Measurements from ENCODE around the gene PARP14.
"Not testable (repeated sequence)": the region's sequence is repeated elsewhere in the genome, so short reads cannot be mapped to it uniquely, and the experiment has no call there.

The PARP14 gene

GRCh38 chr3:122727294-122727693 lies 46.7 kb downstream of the PARP14 start:
- DNase-seq = peak in 2 of 3 donors; percentile 50 to 61

- DNase-seq = no peak
Measured at GRCh38 chr3:122727766-122728165, 47.1 kb downstream of the PARP14 start.

- DNase-seq = no peak
Measured at GRCh38 chr3:122728186-122728585, 47.5 kb downstream of the PARP14 start.

- no peak for DNase-seq
Measured at GRCh38 chr3:122728756-122729514, 48.3 kb downstream of the PARP14 start.

- DNase-seq = no peak
Measured at GRCh38 chr3:122730240-122730639, 49.6 kb downstream of the PARP14 start.

GRCh38 chr3:122732682-122733525 lies 52.3 kb downstream of the PARP14 start:
- not testable (repeated sequence) for DNase-seq

- no peak for DNase-seq
Measured at GRCh38 chr3:122739172-122739571, 58.5 kb downstream of the PARP14 start.

- no peak for DNase-seq
Measured at GRCh38 chr3:122742234-122742633, 61.6 kb downstream of the PARP14 start.

GRCh38 chr3:122743581-122744120 lies 63.0 kb downstream of the PARP14 start:
- no peak for DNase-seq

GRCh38 chr3:122745369-122746021 lies 64.9 kb downstream of the PARP14 start:
- peak; percentile 78 to 96 (median 94) for DNase-seq

- not testable (repeated sequence) for DNase-seq
Measured at GRCh38 chr3:122747295-122747694, 66.7 kb downstream of the PARP14 start.

- no peak for DNase-seq
Measured at GRCh38 chr3:122748347-122748746, 67.7 kb downstream of the PARP14 start.

- peak; percentile 59 to 75 (median 63) for DNase-seq
Measured at GRCh38 chr3:122754929-122755328, 74.3 kb downstream of the PARP14 start.

GRCh38 chr3:122755491-122755890 lies 74.9 kb downstream of the PARP14 start:
- no peak for DNase-seq

- peak; percentile 55 to 75 (median 73) for DNase-seq
Measured at GRCh38 chr3:122758877-122759560, 78.4 kb downstream of the PARP14 start.

- DNase-seq = no peak
Measured at GRCh38 chr3:122760453-122761271, 80.0 kb downstream of the PARP14 start.

- no peak for DNase-seq
Measured at GRCh38 chr3:122766430-122766829, 85.8 kb downstream of the PARP14 start.

GRCh38 chr3:122767540-122768372 lies 87.1 kb downstream of the PARP14 start:
- peak; percentile 65 to 83 (median 79) for DNase-seq

GRCh38 chr3:122770521-122771202 lies 90.0 kb downstream of the PARP14 start:
- peak; percentile 45 to 71 (median 66) for DNase-seq

- DNase-seq = no peak
Measured at GRCh38 chr3:122772827-122773226, 92.2 kb downstream of the PARP14 start.
